ENCODE results near the gene AIF1L.
"Not testable (repeated sequence)": the region's sequence is repeated elsewhere in the genome, so short reads cannot be mapped to it uniquely, and the experiment has no call there.

AIF1L gene

DNA sequence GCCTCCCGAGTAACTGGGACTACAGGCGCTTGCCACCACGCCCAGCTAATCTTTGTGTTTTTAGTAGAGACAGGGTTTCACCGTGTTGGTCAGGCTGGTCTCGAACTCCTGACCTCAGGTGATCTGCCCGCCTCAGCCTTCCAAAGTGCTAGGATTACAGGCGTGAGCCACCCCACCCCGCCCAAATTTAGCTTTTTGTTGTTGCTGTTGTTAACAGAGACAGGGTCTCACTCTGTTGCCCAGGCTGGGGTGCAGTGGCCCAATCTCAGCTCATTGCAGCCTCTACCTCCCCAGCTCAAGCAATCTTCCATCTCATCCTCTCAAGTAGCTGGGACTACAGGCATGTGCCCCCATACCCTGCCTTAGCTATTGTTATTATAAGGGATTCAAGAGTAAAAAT lies 3.5 kb downstream of the AIF1L start:
- not testable (repeated sequence) for DNase-seq

DNA sequence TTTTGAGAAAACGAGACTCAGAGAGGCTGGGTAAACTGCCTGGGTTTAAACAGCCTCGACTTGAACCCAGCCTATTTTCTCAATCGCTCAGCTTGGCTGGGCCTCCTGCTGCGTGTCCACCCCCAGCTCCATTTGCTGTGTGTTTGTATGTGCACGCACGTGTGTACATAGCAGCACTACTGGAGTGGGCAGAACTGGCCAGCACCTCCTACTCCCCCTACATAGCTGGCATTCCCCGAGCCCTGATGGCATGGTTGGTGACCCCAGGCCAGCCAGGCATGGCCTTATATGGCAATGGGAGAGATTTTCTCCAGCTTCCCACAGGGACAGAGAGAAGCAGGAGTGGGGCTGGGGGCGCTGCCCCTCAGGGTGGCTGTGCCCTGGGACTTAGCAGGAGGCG lies 4.1 kb downstream of the AIF1L start:
- no peak for DNase-seq

DNA sequence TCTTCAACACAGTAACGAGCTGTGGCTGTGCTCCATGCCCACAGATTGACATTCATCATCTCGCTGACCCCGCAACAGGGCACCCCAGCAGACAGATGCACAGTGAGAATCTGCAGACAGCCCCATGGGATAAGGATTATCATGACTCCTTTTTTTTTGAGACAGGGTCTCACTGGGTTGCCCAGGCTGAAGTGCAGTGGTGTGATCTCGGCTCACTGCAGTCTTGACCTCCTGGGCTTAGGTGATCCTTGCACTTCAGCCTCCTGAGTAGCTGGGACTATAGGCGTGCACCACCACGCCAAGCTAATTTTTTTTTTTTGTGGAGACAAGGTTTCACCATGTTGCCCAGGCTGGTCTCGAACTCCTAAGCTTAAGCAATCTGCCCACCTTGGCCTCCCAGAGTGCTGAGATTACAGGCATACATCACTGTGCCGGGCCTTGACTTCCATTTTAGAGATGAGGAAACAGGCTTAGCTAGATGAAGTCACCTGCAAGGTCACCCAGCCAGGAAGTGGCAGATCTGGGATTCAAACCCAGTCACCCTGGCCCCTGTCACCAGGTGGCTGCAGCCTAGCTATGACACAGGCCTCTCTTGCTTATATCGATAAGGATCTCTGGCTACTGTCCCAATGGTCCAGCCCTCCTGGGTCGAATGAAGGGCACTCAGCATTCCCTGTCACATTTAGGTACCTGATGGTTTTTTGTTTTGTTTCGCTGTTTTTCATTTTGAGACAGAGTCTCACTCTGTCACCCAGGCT lies 5.1 kb downstream of the AIF1L start:
- no peak for DNase-seq

DNA sequence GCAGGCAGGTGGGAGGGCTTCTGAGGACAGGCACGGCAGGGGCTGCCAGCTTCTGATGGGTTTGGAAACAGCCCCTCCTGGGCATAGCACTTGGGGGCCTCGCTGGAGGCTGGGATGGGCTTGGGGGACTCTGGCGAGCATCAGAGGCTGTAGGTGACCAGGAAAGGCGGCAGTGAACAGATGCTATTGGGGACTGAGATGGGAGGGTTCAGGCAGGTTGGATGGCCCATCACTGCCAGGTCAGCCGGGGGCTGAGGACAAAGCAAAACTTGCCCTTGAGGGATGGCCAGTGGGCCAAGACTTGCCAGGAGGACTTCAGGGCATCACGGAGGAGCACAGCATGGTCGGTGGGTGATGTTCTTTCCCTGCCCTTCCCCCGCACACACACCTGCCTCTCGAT lies 6.7 kb downstream of the AIF1L start:
- no peak for DNase-seq

DNA sequence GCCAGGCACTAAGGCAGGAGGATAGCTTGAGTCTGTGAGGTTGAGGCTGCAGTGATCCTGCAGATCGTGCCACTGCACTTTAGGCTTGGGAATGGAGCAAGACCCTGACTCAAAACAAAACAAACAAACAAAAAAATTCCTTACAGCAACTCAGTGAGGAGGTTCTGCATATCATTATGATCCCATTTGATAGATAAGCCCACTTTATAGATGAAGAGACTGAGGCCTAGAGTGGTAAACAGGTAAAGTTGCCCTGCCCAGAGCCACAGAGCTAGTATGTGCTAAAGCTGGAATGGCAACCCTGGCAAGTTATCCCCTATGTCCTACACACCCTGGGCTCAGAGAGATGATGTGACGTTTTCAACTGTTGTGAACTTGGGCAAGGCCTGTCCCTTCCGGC lies 7.2 kb downstream of the AIF1L start:
- DNase-seq = no peak

DNA sequence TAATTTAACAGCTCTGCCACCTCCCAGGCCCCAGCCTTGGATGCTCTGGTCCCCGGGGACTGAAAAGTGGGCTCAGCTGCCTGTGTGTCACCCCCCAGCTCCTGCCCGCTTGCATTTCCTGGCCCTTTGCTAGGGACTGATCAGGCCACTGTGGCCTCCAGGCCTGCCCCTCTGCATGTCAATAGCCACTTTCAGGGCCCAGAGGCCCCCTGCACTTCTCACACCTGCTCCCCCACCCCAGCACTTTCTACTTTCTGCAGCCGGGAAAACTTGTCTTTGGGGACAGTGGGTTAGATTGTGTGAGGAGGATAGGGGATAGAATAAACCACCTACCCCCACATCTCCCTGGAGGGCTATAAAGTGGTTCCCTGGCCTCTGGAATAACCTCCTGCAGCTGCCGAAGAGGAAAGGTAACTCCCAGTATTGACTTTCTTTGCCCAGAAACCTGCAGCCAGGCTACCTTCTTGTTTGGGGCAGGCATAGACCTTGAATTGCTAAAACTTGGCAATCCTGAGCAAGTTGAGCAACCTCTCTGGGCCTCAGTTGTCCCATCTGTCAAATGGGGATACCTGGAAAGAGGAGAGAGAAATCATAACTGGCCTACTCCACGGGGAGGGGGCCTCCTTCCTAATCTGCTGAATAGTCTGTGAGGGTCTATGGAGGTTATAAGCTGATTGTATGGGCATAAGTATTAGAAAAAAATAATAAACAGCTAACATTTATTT lies 7.8 kb downstream of the AIF1L start:
- DNase-seq = no peak

DNA sequence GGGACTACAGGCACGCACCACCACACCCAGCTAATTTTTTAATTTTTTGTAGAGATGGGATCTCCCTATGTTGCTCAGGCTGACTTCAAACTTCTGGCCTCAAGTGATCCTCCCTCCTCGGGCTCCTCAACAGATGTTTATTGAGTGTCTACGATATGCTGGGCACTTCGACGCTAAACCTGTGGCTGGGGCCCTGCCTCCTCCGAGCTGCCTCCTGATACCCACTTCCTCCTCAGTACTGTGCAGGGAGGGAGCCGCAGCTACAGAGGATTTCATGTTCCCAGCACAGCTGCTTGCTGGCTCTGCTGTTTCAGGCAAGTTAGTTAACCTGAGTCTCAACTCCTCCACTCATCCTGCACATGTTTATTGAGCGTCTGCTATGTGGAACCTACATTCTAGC lies 9.6 kb downstream of the AIF1L start:
- no peak for DNase-seq

DNA sequence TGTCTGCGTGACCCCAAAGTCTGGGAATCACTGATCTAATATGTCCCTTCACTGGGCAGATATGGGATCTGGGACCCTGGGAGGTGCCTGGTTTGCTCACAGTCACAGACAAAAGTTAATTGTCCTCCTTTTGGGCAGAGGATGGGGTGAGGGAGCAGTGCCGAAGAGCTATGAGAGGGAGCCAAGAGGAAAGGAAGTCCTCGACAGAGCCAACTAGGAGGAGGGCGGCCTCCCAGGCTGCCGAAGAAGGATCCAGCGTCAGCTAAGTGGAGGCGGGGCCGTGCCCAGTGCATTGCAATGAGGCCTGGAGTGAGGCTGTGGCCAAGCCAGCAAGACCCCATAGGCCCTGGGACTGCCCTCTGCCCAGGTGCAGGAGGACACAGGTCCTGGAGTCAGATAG lies 11.4 kb downstream of the AIF1L start:
- no peak for DNase-seq

DNA sequence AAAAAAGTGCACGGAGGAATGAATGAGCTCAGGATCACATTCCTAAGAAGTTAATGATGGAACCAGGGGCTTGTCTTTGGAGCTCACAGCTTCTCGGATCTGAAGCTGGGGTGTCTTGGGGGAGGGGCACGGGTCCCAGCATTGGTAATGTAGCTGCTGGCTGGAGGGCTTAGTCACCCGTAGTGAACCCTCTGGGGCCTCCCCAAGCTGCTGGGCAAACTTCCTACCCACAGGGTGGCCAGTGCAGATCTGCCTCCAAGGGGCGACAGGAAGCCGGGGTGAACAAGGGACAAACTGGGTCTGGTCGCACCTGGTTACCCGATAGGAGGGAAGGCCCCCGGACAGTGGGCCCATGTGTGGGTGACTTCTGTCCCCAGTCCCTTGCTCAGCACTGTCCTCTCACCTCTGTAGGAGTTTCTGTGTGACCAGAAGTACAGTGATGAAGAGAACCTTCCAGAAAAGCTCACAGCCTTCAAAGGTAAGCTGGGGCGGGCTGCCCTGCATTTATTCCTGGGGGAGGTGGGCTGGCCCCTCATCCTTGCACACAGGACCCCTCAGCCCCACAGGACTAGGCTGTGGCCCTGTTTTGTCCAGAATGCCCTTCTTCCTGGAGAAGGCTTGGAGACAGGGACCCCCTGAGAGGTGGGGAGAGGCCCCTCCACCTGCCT lies 15.0 kb downstream of the AIF1L start:
- no peak for DNase-seq

DNA sequence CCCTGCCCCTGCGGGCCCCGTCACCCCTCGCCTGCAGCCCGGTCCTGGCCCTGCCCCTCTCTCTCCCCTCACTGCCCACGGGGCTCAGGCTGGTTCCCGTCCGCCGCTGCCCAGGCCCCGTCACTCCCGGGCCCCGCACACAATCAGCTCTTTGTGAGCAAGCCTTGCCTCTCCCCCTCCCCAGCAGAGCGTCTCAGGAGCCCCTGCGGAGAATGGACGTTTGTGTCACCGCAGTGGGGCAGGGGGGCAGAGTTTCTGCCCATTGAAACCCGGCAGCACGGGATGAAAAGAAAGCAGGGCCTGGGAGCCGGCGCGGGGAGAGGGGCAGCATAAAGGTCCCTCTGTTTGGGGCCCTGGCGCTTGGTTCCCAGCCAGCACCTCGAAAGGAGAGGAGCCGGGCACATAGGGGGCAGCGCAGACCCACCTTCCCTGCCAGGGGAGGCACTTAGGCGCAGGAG lies 15.6 kb downstream of the AIF1L start:
- DNase-seq = no peak

DNA sequence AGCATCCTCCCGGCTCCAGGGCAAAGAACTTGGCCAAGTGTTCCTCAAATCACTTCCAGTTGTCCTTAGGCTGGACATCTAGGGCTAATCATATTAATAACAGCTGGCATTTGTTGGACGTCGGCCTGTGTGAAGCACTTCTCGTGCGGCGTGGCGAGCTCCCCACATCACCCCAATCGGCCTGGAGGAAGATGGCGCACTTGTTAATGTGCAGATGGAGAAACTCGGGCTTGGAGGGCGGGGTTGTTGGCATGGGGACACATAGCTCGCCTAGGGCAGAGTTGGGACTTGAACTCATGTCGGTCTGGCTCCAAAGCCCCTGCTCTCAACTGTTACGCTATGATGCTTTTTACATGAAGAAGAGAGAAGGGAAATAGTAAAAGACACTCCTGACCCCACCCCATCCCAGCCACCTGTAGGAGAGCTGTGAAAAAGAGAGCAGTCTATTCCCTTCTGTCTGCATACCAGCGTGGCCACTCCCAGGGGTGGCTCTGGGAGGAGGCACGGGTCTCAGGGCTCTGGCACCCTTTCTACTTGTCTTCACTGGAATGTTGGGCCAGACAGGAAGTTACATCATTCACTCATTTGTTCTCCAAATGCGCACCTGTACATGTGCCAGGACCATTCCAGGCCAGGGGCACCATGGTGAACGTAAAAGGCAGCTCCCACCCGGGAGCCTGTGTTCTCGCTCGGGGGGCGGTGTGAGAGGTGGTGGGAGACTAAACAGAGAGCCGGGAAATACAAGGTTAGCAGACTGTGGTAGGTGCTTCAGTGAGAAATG lies 16.2 kb downstream of the AIF1L start:
- no peak for DNase-seq

DNA sequence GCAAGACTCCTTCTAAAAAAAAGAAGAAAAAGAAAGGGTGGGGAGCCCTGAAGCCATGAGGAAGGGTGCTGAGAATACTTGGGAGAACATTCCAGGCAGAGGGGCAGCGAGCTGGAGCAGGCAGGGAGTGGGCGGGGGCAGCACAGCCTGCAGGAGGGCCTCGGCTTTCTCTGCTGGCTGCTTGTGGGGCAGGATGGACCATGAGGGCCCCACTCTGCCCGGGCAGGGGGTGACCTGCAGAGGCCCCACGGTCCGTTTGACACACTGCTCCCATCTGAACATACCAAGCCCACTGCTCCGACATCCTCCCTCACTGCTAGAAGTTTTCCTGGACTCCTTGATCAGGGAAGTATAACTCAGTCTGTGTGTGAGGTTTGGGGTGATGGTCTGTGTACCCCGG lies 17.3 kb downstream of the AIF1L start:
- no peak for DNase-seq

DNA sequence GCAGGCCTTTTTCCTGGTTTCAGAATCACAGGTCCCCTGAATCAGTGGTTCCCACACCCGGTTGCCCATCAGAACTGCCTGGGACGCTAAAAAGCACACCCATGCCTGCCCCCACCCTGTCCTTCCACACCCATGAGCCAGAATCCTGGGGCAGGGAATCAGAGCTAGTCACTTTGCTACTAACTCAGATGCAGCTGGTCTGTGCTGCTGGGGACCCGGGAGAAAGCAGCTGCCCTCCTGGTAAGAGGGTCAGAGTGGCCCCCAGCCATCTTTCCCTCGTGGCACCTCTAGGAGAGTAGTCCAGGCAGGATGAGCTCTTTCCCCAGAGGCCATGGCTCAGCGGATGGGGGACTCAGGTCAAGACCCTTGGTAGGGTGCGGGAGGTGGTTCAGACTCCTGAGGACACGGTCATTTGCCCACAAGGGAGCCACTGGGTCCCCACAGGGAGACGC lies 17.8 kb downstream of the AIF1L start:
- no peak for DNase-seq

DNA sequence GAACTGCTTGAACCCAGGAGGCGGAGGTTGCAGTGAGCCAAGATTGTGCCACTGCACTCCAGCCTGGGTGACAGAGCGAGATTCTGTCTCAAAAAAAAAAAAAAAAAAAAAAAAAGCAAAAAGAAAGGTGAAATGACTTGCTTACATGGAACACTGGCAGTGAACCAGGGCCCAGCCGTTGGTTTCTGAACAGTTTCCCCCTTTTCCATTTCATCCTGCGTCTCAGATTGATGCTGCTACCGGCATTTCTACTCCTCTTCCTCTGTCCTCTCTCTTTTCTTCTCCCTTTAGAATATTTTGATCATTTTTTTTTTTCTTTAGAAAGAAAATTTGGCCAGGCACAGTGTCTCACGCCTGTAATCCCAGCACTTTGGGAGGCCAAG lies 19.0 kb downstream of the AIF1L start:
- not testable (repeated sequence) for DNase-seq

DNA sequence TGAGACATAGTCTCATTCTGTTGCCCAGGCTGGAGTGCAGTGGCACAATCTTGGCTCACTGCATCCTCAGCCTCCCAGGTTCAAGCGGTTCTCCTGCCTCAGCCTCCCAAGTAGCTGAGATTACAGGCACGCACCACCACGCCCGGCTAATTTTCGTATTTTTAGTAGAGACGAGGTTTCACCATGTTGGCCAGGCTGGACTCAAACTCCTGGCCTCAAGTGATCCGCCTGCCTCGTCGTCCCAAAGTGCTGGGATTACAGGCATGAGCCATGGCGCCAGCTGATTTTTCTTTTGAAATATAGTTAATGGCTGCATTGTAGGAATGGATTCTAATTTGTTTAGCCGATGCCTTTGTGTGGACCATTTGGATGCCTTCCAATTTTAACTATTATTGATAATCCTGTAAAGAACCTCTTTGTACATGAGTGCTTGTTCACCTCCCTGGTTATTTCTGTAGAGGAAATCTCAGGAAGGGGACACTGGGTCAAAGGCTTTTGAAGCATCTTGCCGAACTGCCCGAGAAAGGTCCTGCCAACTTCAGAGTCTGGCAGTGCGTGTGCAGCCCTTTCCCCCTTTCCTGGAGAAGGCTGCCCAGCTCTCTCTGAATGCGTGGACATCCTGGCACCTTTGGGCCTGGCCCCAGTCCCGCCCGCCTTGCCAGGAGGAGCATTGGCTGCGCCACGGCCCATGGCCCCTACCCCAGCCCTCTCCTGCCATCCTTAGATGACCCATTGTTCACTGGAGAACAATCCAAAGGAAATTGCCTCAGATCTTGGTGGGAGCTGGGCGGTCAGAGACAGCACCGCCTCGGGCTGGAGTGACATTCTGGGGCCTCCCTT lies 20.2 kb downstream of the AIF1L start:
- DNase-seq = no peak

DNA sequence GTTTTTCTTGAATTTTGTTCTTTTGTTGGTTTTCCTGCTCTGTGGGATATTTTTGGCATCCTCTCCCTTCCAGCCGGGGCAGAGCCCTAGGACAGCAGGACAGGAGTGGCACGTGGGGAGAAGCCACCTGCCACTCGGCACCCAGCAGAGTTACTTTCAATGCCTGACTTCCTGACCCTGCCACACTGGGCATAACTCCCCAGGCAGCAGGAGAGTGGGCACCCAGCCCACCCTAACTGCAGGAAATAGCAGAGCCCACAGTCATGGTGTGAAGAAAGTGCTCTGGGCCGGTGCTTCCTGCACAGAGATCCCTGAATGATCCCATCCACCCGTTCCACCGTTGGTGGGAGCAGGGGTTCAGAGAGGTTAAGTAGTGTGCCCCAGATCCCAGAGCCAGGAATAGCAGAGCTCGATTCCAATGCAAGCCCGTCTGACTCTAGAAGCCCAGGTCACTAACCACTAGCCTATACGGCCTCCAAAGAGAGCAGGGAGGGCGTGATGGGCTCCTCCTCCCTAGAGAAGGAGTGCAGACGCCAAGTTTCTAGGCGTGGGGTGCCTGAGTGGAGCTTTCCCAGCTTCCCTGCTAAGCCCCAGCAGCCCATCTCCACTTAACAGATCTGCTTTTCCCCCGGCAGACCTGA lies 20.9 kb downstream of the AIF1L start:
- no peak for DNase-seq

DNA sequence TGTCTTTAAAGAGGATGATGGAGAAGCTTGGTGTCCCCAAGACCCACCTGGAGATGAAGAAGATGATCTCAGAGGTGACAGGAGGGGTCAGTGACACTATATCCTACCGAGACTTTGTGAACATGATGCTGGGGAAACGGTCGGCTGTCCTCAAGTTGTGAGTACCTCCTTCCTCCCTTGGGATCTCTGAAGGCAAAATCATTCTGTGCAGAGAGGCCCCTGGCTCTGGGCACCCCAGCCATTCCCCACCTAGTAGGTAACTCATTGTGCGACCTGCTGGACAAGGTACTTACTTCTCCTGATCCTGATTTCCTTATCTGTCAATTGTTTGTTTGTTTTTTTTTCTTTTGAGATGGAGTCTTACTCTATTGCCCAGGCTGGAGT lies 21.4 kb downstream of the AIF1L start:
- DNase-seq = no peak

DNA sequence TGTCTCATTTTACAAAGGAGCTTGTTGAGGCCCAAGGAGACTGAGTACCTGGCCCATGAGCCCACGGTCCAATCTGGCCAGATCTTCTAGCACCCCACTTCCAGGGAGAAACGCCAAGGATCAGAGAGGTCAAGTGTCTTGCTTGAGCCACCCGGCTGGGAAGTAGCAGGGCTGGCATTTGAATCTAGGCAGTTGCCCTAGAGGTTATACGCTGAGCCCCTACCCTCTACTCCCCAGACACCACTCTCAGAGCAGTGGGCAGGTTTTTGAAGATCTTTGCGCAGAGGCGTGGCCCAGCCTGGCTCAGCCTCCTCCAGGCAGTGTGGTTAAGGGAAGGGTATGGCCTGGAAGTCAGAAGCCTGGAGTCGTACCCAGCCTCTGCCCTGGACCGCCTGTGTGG lies 23.3 kb downstream of the AIF1L start:
- DNase-seq = peak; percentile 5

DNA sequence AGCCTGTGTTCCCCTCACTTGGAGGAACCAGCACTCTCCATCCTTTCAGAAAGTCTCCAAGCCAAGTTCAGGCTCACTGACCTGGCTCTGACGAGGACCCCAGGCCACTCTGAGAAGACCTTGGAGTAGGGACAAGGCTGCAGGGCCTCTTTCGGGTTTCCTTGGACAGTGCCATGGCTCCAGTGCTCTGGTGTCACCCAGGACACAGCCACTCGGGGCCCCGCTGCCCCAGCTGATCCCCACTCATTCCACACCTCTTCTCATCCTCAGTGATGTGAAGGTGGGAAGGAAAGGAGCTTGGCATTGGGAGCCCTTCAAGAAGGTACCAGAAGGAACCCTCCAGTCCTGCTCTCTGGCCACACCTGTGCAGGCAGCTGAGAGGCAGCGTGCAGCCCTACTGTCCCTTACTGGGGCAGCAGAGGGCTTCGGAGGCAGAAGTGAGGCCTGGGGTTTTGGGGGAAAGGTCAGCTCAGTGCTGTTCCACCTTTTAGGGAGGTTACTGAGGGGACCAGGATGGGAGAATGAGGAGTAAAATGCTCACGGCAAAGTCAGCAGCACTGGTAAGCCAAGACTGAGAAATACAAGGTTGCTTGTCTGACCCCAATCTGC lies 24.4 kb downstream of the AIF1L start:
- no peak for DNase-seq

DNA sequence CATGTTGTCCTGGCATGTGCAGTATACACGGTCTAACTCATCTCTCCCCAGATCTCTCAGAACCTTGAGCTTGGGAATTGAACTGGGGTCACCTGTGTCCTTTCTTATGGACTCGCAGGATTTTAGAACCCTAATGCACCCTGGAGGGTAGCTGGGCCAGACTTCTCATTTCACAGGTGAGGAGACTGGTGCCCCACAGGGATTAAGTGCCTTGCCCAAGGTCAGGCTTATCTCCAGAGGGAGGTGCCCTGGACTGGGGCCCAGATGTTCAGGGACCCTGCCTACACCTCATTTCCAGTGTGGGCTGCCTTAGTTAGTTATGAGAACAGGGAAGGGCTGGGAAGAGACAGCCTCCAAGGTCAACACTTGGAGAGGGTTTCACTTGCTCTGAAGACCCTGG lies 25.0 kb downstream of the AIF1L start:
- no peak for DNase-seq

DNA sequence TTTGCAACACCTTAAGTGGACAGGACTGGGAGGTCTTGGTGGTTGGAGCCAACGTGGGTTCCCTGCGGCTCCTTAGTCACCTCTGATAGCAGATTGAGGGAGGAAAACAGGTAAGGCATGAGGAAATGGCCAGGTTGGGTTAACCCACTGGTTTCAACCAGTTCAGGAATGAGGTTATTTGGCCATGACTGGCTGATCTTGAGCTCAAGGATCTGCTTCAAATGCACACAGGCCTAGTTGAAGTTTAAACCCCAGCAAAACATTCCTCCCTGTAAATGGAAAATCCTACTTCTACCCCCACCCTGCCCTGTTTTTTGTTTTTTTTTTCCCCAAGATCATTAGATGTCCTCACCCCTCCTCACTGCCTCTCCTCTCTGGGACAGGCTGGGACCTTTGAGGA lies 25.8 kb downstream of the AIF1L start:
- DNase-seq = peak; percentile 2

DNA sequence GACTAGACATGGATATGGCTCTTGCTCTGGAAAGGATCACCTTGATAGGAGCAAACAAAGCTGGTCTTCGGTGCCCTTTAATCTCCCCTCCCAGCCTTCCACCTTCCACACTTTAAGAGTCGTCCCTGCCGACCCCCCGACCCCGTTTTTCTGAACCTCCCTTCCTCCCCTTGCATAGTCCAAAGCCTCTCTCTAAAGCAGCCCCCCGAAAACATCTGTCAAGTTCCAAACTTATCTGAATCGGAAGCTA lies 28.6 kb downstream of the AIF1L start:
- no peak for DNase-seq

Measured in activated T-cell treated with anti-CD3 and anti-CD28 coated beads, Interleukin-2, amount 50 U/mL, for 1 hour (primary cell).